GM21723 (cell line): ENCODE results near the gene RALGPS1.

Experiments used
- ATAC-seq: cut with Tn5 transposase; IDR thresholded peaks from one replicate; pipeline ENCODE4 v1.9.1; 2021; ENCODE audit warnings: mild to moderate bottlenecking, moderate library complexity; ENCODE audit not compliant: unreplicated experiment

RALGPS1 gene

DNA sequence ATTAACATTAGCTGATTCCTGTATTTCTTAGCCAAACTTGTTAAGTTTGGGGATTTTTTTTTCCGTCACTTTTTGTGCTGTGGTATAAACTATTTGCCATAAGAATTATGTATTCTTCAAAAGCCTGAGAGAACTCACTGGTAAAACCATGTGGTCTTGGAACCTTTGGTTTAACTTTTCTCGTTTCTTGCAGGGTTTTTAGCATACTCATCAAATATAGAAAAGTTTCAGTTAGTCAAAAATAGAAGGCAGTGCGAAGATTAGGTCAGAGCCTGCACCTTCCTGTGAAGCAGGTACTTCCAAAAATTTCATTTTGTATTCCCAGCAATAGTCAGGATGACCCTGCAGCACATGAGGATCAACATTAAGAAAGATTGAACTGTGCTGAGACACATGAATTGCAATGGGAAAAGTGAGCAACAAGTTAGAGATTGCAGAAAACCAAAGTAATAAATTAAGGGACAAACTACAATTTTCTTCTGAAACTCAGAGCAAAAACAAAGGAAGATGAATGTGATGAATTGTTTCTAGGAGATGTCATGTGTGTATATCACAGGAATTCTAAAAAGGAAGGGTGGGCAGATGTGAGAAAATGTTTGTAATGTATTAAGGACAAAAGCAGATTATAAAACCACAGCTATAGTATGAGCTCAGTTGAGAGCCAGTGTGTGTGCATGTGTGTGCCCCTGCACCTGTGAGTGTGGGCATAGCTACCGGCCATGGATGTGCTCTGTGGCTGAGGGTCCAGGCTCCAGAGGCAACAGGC is 105.6 kb downstream of the RALGPS1 start:
- ATAC-seq = no peak

DNA sequence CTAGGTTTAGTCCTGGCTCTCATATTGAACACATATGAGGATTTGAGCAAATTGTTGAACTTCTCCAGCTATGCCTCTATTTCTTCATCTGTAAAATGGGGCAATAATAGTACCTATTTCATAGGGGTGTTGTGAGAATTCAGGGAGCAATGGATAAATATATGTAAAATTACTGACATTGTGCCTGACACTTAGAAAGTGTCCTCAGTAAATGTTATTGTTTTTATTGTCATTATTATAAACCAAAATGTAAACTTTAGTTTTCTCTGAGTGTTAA is 106.2 kb downstream of the RALGPS1 start:
- ATAC-seq = no peak

DNA sequence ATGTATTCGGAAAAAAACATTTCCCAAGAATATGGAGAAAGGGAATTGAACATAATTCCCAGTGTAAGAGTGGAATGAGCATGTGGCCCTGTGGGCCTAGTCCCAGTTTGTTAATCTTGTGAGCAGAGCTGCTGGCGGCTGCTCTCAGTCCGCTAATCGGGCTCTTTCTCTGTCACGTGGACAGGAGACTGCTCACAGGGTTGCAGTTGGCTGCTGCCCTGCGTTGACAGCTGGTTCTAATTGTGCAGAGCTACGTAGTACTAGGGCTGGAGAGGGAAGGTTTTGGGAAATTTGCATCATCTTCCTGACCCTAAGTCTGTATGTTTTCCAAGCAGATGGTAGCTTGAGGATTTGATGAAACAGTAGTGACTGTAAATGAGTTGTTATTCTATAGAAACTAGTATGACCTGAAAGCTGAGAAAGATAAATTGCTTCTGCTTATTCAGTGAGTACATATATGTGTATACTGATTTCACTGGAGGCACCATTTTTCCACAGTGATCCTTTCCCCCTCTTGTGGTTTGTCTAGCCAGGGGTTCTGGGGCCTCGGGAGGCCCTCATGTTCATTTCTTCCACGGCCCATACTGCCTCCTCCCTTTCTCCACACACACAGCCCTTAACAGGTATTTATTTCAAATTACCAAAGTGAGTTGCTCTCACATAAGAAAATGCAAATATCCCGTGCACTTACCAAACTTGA is 107.2 kb downstream of the RALGPS1 start:
- ATAC-seq = no peak

DNA sequence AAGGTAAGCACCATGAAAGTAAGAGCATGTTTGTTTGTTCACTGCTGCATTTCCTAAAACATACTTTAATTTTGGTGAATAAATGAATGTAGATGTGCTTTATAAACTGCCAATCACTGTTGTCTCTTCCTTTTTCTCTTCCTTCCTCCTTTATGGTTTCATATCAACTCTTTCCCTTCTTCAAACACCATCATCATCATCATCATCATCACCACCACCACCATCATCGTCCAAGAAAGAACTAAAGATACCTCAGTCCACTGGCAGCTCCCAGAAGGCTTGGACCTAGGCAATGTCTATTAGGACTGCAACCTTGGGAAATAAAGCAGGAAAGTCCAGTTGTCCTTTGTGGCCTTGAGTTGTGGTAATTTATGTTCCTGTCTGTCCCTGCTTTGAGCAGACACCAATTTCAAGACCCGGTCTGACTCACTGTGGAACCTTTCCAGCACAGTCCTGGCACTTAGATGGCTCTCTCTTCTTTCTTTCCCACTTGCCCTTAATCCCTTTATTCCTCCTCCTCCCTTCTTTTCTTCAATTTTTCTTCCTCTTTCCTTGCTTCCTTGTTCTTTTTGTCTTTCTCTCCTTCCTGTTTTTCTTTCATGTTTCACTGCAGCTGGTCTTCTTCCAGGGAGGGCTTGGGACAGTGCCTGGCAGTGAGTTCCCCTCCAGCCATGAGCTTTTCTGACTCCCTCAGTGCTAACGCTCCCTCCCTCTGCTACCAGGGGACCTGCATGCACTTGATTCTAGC is 108.5 kb downstream of the RALGPS1 start:
- ATAC-seq = no peak

DNA sequence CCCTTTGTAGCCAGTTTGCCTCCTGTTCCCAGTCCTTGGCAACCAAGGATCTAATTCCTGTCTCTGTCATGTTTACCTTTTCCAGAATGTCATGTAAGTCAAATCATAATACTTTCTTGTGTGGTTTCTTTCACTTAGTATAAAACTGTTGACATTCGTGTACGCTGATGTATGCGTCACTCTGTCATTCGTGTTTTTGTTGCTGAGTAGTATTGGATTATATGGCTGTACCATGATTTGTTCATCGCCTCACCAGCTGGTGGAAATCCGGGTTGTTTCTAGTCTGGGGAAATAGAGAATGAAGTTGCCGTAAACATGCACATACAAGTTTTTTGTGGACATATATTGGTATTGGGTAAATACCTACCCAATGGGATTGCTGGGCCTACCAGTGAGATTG is 110.5 kb downstream of the RALGPS1 start:
- ATAC-seq = no peak

DNA sequence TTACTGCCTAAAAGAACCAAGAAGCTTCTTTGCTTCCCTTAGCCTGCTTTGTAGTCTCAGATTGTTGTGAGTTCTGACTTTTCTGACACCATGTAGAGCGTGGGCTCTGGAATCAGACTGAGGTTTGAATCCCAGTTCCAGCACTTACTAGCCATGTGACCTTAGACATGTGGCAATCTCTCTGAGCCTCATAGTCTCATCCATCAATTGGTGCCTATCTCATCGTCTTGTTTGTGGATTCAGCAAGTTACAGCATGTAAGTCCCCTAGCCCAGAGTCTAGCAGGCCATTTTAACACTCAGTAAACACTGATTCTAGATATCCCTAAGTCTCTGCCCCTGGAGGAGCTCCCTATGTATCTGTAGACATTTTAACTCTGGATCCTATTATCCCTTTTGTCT is 113.1 kb downstream of the RALGPS1 start:
- no peak for ATAC-seq

DNA sequence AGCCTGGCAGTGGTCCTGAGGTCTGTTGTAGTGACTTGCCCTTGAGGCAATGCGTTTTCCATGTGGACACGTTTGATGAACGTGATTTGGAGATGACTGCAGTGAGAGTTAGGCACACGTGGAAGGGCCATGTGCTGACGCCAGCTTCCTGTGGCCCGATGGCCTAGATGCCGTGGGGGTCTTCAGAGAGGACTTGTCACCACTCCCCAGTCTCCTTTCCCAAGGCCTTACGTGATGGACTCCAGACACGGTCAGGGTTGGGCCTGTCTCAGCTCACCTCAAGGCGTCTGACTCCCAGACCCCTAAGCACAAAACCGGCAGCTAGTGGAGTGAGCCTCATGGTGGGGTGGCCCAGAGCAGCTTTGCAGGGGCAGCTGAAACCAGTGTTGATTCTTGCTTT is 115.0 kb downstream of the RALGPS1 start:
- ATAC-seq = no peak

DNA sequence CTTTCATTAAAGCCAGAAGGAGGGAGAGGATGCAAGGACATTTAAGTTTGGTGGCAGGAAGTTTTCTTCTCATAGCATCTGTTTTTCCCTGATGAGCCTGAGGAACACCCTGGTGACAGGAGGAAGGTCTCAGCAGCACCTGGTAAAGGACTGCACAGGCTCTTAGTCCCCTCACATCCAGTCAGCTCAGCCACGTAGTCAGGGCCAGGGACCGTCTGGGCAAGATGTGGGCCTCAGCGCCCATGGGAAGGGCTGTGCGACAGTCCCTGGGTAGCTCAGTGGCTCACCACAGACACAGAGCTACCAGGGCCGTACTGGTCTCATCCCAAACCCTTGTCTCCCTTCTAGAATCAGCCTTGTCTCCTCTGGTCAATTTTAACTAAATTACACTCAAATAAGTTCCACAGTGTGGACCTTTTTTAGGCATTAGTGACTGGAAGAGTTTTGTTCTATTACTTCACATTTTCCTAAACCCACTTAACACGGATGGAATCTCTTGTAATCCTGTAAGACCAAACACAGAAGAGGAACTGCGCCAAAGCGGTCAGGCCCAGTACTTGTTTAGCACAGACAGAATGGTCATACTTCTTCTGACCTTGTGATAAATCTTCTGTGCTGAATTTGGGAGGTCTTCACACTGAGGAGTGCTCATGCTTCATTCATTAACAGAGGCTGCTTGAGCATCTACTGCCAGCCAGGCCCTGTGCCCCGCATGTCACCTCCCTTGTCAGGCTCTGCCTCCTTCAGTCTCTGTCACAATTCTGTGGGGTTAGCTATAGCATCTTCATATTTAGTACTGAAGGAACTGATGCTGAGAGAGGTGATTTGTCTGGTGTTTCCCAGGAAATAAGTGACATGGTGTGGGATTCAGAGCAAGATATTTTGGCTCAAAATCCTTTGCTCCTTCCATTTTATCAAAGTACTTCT is 116.5 kb downstream of the RALGPS1 start:
- ATAC-seq = no peak

DNA sequence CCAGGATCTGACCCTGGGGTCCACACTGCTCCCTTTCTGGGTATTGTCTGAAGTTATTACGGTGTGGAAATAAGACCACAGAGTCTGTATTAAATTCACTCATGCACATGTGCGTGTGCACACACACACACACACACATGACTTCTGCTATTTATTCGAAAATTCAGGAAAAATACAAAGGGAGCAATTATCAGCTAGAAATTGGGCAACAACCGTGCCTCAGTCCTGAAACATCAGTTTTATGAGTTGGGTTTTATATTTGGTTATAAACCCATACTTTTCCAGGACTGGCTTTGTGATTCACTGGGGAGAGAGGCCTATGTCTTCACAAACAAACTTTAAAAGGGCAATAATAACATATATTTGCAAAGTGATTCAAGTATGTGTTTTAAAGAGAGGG is 117.7 kb downstream of the RALGPS1 start:
- no peak for ATAC-seq

DNA sequence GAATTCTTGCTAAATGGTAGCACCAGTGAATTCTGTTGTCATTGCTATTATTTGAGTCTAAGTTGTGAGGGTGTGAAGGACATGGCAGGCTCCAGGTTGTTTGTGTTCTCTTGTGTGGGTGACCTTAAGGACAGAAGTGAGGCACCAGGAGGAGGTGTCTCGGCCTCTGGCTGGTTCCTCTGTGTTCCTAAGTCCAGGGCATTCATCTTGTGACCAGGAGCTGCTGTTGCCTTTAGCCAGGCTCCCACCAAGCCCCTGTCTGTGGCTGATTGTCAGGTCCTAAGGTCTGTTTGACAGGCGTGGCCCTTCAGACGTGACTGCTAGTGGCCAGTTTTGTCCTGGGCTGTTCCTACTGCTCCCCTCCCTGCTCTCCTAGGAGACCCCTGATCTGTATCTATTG is 118.5 kb downstream of the RALGPS1 start:
- ATAC-seq = no peak

DNA sequence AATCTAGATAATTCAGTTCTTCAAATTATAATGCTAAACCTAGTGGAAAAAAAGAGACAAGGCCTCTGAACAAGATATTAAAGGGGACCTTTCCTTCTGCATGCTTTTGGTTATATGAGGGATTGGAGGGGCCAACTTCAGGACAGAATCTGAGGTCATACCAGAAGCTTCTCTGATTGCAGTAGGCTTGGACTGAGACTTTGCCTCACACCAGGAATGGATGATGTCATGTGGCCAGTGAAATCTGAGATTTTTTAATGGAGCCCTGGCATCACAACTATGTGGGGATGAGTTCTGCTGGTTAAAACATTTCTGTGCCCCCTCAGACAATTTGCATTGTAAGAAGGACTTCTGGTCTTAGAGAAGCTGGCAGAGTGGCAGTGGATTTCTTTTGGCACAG is 119.2 kb downstream of the RALGPS1 start:
- no peak for ATAC-seq

DNA sequence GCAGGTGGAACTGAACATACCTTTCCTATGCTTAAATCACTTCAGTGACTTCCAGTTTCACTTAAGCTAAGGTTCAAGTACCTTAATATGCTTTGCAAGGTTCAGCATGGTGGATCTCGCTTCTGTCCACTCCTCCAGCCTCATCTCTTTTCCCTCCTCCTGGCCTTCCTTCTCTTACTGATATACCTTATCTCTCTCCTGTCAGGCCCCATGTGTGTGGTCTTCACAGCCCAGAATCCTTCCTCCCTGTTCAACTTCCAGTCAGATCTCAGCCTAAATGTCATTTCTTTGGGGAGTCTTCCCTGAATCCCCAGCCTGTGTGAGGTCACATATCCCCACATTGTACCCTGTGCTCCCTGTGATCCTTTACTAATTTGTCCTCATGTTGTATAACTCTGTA is 120.1 kb downstream of the RALGPS1 start:
- ATAC-seq = no peak

DNA sequence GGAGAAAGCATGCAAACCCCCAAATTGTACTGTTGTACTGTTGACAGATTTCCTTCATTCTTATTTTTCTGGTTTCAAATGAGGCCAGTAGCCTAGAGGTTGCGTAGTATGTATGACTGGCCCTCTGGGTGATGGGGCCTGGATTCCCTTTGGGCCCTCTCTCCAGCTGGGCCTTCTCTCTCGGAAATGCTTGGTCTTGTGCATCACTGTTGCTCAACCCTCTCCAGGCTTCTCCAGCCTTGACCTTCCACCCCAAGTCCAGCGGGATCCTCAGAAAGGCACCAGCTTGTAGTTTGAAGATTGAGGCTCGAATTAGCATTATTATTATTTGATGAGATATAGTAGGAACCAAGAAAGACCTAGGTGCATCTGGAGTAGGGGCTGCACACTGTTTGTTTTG is 120.8 kb downstream of the RALGPS1 start:
- no peak for ATAC-seq

DNA sequence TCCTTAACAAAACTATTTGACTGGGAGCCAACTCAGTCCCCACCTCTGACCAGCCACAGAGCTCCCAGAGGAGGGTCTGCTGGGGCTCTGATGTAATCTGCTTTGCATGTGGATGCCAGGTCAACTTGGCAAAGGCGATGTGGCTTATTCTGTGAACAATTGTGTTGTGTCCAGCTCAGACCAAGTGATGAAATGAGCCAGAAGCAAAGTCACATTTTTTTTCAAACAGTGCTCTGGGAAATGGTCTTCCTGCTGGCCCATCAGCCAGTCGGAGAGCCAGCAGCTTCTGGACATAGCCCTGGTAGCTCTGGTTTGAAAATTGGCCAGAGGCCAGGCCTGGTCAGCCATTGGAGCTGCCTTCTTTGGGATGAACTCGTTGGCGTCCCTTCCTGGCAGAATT is 121.4 kb downstream of the RALGPS1 start:
- no peak for ATAC-seq

DNA sequence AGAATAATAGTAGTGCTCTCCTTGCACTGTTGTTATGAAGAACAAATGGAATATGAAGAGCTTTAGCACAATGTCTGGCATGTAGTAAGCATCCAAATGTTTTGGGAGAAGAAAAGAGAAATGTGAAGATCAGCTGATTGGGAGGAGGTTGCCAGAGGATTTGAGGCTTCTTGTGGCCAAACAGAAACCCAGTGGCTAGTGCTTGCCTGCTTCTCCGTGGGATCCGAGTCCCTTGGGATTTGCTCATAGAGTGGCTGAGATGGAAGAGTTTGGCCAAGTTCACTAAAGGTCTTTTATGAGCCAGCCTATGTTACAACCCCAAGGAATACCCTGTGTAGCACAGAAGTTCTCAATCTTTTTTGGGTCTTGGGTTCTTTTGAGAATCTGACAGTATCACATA is 121.9 kb downstream of the RALGPS1 start:
- no peak for ATAC-seq

DNA sequence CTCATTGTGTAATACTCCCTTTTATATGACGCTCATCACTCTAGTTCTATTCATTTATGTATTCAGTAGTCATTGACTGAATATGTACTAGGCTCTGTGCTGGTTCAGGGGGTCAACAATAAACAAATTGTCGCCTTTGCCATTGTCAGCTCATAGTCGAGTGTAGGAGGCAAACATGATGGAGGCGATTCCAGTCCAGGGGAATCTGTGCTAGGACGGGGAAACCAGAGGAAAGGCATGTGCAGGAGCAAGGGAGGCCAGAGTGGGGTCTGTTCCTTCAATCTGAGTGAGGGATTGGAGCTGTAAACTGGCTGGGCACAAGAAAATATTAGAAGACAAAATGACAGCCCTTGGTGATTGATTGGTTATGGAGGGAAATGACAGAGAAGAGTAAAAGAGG is 123.9 kb downstream of the RALGPS1 start:
- ATAC-seq = no peak

DNA sequence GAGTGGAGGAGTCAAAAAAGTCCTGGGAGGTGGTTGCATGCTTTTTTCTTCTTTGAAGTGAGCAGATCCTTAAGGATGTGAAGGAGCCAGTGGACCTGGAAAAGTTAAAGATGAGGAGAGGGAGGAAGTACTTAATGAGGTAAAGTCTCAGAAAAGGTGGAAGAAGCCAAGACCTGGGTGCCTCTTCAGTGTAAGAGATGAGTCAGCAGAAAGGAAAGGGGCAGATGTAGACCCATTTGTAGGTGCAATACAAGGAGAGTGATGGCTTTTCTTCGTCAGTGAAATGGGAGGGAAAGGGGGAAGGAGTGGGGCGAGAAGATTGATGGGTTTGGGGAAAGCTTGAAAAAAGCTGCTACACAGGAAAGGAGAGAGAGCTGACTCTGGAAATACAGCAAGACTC is 124.9 kb downstream of the RALGPS1 start:
- no peak for ATAC-seq

DNA sequence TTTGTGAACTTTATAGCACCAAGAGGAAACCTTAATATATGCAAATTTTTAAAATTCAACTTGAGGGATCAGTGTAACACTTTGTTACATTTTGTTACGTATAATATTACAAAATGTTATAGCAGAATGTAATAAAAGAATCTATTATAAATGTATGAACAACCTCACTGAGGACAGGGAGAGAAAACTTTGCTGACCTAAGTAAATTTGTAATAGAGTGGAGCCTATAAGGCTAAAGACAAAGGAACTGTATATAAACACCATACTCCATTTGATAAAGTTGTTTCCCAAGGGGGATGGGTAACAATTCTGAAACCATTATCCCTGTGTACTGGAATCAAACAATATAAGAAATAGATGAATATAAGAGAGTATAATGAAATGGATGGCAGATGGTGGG is 130.6 kb downstream of the RALGPS1 start:
- ATAC-seq = no peak

DNA sequence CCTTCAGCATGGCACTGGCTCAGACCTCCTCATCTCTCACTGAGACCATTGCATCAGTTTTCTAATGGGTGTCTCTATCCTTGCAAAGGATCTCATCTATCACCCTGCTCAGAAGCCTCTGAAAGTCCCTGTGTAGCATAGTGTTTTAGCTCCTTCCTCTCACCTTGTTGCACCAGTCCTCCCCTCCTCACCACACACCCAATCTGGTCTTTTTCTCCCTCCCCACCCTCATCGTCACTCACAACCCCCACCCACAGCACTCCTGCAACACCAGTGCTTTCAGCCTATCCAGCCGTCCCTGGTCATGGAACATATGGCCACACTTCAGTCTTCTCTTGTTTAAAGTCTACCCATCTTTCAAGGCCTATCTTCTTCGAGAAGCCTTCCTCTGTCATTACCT is 133.4 kb downstream of the RALGPS1 start:
- ATAC-seq = no peak

DNA sequence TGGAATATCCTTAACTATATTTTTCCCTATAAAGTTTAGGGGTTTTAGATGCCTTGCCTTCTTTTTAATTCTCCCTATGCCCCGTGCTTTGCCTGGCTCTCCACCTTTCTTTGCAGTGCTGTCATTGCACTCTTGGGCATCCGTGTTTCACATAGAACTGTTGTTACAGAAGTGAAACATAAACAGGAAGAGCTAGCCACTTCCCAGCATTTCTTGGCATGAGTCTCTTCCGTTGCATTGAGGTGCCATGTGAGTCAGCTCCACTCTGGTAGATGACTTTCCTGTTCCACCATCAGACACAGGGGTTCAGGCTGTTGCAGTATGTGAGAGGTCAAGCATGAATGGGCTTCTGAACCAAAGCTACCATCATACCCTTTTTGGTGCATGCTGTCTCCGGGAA is 134.5 kb downstream of the RALGPS1 start:
- no peak for ATAC-seq

DNA sequence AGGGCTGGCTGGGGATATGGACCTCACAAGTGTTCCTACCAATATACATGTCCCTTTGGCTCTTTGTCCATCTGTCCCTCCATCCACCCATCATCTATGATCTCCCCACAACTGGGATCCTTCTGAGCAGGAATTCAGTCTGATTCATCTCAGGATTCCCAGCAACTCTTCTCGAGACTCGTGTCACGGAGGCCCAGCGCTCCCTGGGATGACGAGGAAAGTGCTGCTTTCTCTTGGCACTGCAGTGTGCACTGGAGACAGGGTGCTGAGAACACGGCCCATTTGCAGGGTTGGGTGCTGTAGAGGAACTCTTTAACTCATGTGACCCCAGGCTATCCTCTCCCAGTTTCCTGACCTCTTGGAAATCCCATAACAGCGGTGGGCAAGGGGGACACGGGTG is 135.0 kb downstream of the RALGPS1 start:
- ATAC-seq = no peak
